Measurements from ENCODE around the gene KCNT2.

DNA sequence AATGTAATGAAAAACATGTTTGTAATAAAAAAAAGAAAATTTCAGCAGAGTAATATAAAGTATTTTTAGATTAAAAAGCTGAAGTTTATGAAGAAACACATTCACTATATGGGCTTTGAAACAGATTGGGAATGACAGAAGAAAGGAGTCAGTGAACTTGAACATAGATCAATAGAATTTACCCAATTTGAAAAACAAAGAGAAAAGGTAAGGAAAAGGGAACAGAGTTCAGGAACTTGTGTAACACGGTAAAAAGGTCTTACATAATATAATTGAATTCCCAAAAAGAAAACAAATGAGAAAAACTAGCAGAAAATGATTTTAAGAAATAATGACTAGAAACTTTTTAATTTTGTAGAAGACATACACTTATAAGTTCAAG lies 206.8 kb downstream of the KCNT2 start:
- TF ChIP-seq FOSL1 (IDR thresholded peaks at IDR 0.05; ENCODE audit: insufficient read depth, low read depth, low read length) (no peak), SP1 (IDR thresholded peaks at IDR 0.05; ENCODE audit: low read depth, low read length) (no peak), CHD2 (IDR thresholded peaks at IDR 0.05; ENCODE audit: low read length) (no peak), EZH2 (IDR thresholded peaks at IDR 0.05; ENCODE audit: low read depth, low read length, severe bottlenecking) (no peak)
- TF ChIP-seq, protein P1, sequence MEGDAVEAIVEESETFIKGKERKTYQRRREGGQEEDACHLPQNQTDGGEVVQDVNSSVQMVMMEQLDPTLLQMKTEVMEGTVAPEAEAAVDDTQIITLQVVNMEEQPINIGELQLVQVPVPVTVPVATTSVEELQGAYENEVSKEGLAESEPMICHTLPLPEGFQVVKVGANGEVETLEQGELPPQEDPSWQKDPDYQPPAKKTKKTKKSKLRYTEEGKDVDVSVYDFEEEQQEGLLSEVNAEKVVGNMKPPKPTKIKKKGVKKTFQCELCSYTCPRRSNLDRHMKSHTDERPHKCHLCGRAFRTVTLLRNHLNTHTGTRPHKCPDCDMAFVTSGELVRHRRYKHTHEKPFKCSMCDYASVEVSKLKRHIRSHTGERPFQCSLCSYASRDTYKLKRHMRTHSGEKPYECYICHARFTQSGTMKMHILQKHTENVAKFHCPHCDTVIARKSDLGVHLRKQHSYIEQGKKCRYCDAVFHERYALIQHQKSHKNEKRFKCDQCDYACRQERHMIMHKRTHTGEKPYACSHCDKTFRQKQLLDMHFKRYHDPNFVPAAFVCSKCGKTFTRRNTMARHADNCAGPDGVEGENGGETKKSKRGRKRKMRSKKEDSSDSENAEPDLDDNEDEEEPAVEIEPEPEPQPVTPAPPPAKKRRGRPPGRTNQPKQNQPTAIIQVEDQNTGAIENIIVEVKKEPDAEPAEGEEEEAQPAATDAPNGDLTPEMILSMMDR (IDR thresholded peaks at IDR 0.05; ENCODE audit: control extremely low read depth in 1 of 3, insufficient read depth in 1 of 3, low read depth in 1 of 3, low read length in 3 of 3), result no peak

All from H1 (cell line).